Measurements from ENCODE around the gene FBLN7.

- TF ChIP-seq CTCF (IDR thresholded peaks at IDR 0.05) (no peak), POLR2A (IDR thresholded peaks at IDR 0.05) (no peak)
Observed at GRCh38 chr2:112140899-112141625, 2.9 kb downstream of the FBLN7 start.
